Panc1 (cell line): ENCODE results near the gene SH2D1B. TPM values are rescaled to one million over a fixed set of nuclear protein-coding genes. Genes with fewer than 3 reads are reported as not detected.
"Not testable (repeated sequence)": the region's sequence is repeated elsewhere in the genome, so short reads cannot be mapped to it uniquely, and the experiment has no call there.

Experiments used
- ATAC-seq: fragments of 200-7000 bp; cut with Tn5 transposase; 2 replicates; pipeline ENCODE4 v1.9.1; 2020; ENCODE audit warnings: mild to moderate bottlenecking, moderate library complexity
- BruUV-seq: library from RNA; stranded (reverse); fragments of 400-500 nt; replicated peaks from 2 replicates; lab custom pipeline; 2021; lab: Mats Ljungman, UMichigan
- CTCF ChIA-PET: fragments of 300-600 bp; sonication (Branson Sonifier 250); formaldehyde crosslinking; loops from one replicate; lab custom pipeline; 2022; ENCODE audit warnings: antibody characterized with exemption; lab: Charles Lee
- POLR2A ChIA-PET: fragments of 300-600 bp; sonication (Branson Sonifier 250); formaldehyde crosslinking; loops from one replicate; lab custom pipeline; 2022; ENCODE audit warnings: antibody characterized with exemption; lab: Charles Lee
- DNase-seq: peaks from one replicate; pipeline ENCODE4 v3.0.0-alpha.2; 2010; ENCODE audit warnings: low read depth, low spot score
- H3K27ac ChIP-seq: 2 replicates; pipeline ENCODE4 v1.5.1; 2011; ENCODE audit warnings: mild to moderate bottlenecking, low read length, inconsistent platforms
- H3K27me3 ChIP-seq: fragments of 200-500 bp; sonication (Bioruptor generic); 2 replicates; pipeline ENCODE4 v1.6.0; 2014; ENCODE audit warnings: low read length, inconsistent platforms; ENCODE audit not compliant: control insufficient read depth, insufficient read depth
- H3K36me3 ChIP-seq: fragments of 200-500 bp; sonication (Bioruptor generic); 2 replicates; pipeline ENCODE4 v1.5.1; 2014; ENCODE audit warnings: inconsistent platforms, mild to moderate bottlenecking, low read length, moderate library complexity; ENCODE audit not compliant: control insufficient read depth, insufficient read depth
- H3K4me1 ChIP-seq: 2 replicates; pipeline ENCODE4 v1.5.1; 2011; ENCODE audit warnings: inconsistent platforms, mild to moderate bottlenecking, low read length, moderate library complexity; ENCODE audit not compliant: control insufficient read depth, insufficient read depth
- H3K4me3 ChIP-seq, 2 experiments: 2 replicates each; pipeline ENCODE4 v1.5.1; 2011 to 2012; ENCODE audit warnings: low read depth in 2 of 2, low read length in 2 of 2, mild to moderate bottlenecking in 2 of 2, inconsistent platforms in 1 of 2, moderate library complexity in 1 of 2
- H3K9me3 ChIP-seq: fragments of 200-500 bp; sonication (Bioruptor generic); 2 replicates; pipeline ENCODE4 v1.5.1; 2014; ENCODE audit warnings: low read depth, mild to moderate bottlenecking, inconsistent platforms, low read length, moderate library complexity; ENCODE audit not compliant: control insufficient read depth, insufficient read depth
- POLR2AphosphoS5 ChIP-seq: IDR thresholded peaks from 2 replicates; pipeline ENCODE4 v1.6.1; 2012; ENCODE audit warnings: mild to moderate bottlenecking, low read depth, low read length, moderate library complexity
- REST ChIP-seq, 2 experiments: IDR thresholded peaks; 2 replicates each; pipeline ENCODE4 v1.6.1; 2011 to 2012; ENCODE audit warnings: low read depth in 2 of 2, control low read depth in 1 of 2, low read length in 1 of 2, mild to moderate bottlenecking in 1 of 2, moderate library complexity in 1 of 2; ENCODE audit not compliant: insufficient read depth in 1 of 2
- SIN3A ChIP-seq: IDR thresholded peaks from 2 replicates; pipeline ENCODE4 v1.6.1; 2012; ENCODE audit warnings: low read depth, mild to moderate bottlenecking, low read length, moderate library complexity, borderline replicate concordance; ENCODE audit not compliant: insufficient read depth
- TCF7L2 ChIP-seq: IDR thresholded peaks from 2 replicates; pipeline ENCODE4 v1.6.1; 2011; ENCODE audit warnings: mild to moderate bottlenecking, low read depth, low read length, inconsistent platforms
- in situ Hi-C: cut with HindIII; loops from 2 replicates; pipeline ENCODE4 v1.10.0; 2016; ENCODE audit warnings: low sequenced_read_pairs, low pct_unique_long_range_greater_than_20kb
- intact Hi-C: fragments of 100-400 bp; cut with micrococcal nuclease; formaldehyde crosslinking; loops from one replicate; pipeline ENCODE4 v1.10.0; 2022; ENCODE audit not compliant: unreplicated experiment
- total RNA-seq: library from RNA; stranded (reverse); gene quantifications from one replicate; pipeline ENCODE4 v1.2.1, GENCODE V29; 2021; ENCODE audit not compliant: unreplicated experiment
- TF ChIP-seq, protein P1 (sequence below): fragments of 450-650 bp; IDR thresholded peaks from 2 replicates; pipeline ENCODE4 v1.5.1; 2017; ENCODE audit warnings: mild to moderate bottlenecking

The SH2D1B gene
- total RNA-seq, 1 experiment from 2014 or later: not detected

GRCh38 chr1:162456323-162456722 lies 44.4 kb upstream of the SH2D1B start:
- in situ Hi-C loops: no loop called here
- no TSS peak for BruUV-seq

GRCh38 chr1:162454361-162454760 lies 42.4 kb upstream of the SH2D1B start:
- BruUV-seq, in situ Hi-C loops, CTCF ChIA-PET, H3K27ac ChIP-seq, POLR2A ChIA-PET, H3K4me3 ChIP-seq, DNase-seq, H3K9me3 ChIP-seq, H3K36me3 ChIP-seq, ATAC-seq, H3K27me3 ChIP-seq, intact Hi-C loops, H3K4me1 ChIP-seq: not testable (repeated sequence)

More at GRCh38 chr1:162456323-162456722, 44.4 kb upstream of the SH2D1B start:
- TF ChIP-seq SIN3A (no peak), TCF7L2 (no peak), REST (IDR thresholded peaks at IDR 0.05; ENCODE audit: insufficient read depth in 1 of 2, low read depth in 2 of 2, low read length in 1 of 2) (no peak), POLR2AphosphoS5 (no peak)
- TF ChIP-seq, protein P1, sequence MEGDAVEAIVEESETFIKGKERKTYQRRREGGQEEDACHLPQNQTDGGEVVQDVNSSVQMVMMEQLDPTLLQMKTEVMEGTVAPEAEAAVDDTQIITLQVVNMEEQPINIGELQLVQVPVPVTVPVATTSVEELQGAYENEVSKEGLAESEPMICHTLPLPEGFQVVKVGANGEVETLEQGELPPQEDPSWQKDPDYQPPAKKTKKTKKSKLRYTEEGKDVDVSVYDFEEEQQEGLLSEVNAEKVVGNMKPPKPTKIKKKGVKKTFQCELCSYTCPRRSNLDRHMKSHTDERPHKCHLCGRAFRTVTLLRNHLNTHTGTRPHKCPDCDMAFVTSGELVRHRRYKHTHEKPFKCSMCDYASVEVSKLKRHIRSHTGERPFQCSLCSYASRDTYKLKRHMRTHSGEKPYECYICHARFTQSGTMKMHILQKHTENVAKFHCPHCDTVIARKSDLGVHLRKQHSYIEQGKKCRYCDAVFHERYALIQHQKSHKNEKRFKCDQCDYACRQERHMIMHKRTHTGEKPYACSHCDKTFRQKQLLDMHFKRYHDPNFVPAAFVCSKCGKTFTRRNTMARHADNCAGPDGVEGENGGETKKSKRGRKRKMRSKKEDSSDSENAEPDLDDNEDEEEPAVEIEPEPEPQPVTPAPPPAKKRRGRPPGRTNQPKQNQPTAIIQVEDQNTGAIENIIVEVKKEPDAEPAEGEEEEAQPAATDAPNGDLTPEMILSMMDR: no peak
- DNase-seq: no peak
- intact Hi-C loops: no loop called here
- no peak for ATAC-seq
- CTCF ChIA-PET: interaction anchor here (0.7 kb wide), 1 partner anchor 65 kb away, joined by 3 read pairs; no protein-coding TSS in a partner anchor
- no peaks in the 10 kb centered on the region for H3K36me3 ChIP-seq
- no peak overlapping the region for H3K27ac ChIP-seq
- no peaks in the 10 kb centered on the region for H3K4me1 ChIP-seq
- H3K27me3 ChIP-seq: no peaks in the 10 kb centered on the region
- POLR2A ChIA-PET: no interaction called here
- no peaks in the 10 kb centered on the region for H3K9me3 ChIP-seq
- no peak overlapping the region for H3K4me3 ChIP-seq

DNA sequence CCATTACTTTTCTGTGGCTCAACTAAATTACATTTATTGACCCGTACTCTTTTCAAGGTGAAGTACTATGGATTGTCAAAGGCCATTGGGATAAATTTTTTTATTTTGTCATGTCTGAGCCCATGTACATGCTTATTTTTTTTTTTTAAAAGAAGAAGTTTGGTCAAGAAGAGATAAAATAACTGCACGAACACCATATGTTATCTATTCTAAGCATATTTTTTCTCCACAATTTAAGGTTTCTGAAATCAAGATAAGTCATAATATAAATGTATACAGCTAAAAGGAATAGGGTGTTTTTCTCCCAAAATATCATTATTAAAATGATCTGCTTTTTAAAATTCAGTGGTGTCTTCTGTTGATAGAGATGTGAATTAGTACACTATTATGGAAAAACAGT lies 35.0 kb upstream of the SH2D1B start:
- Histone ChIP-seq H3K4me3 (no peak overlapping the region), H3K27me3 (peaks cover 10% of the 10 kb centered on the region; the same call in 1 of the 2 replicates), H3K9me3 (no peaks in the 10 kb centered on the region), H3K36me3 (no peaks in the 10 kb centered on the region), H3K4me1 (no peaks in the 10 kb centered on the region), H3K27ac (no peak overlapping the region)
- ChIA-PET CTCF (no interaction called here), POLR2A (no interaction called here)
- in situ Hi-C loops: no loop called here
- intact Hi-C loops: no loop called here
- DNase-seq: no peak
- no peak for ATAC-seq
- no peak for TF ChIP-seq POLR2AphosphoS5
- TF ChIP-seq, protein P1: no peak
- no peak for TF ChIP-seq REST (IDR thresholded peaks at IDR 0.05; ENCODE audit: insufficient read depth in 1 of 2, low read depth in 2 of 2, low read length in 1 of 2)
- TF ChIP-seq TCF7L2: no peak
- no peak for TF ChIP-seq SIN3A
- no TSS peak for BruUV-seq
